Stomach (tissue), 9 donors: Measurements from ENCODE around the gene INTS14. TPM values are rescaled to one million over a fixed set of nuclear protein-coding genes. Genes with fewer than 3 reads are reported as not detected.

Experiments
- DNase-seq, 2 donors: peaks; one replicate each; pipeline versions ENCODE4 v3.0.0 to v3.0.0-alpha.2; 2013 to 2019
- H3K27ac ChIP-seq, 5 donors: fragments of 200-600 bp in 4 of 5; sonication (generic) in 4 of 5; one replicate each; pipeline ENCODE4 v1.5.1; 2013 to 2019; ENCODE audit warnings: mild to moderate bottlenecking in 1 of 5, moderate library complexity in 1 of 5
- H3K27me3 ChIP-seq, 3 donors: fragments of 200-600 bp; sonication (generic); one replicate each; pipeline ENCODE4 v1.5.1; 2017 to 2019; ENCODE audit warnings: mixed run types in 1 of 3
- H3K36me3 ChIP-seq, 4 donors: fragments of 200-600 bp; sonication (generic); 1 replicate in 3 of 4; 2 replicates in 1 of 4; pipeline ENCODE4 v1.5.1; 2016 to 2019
- H3K4me1 ChIP-seq, 4 donors: fragments of 200-600 bp; sonication (generic); one replicate each; pipeline ENCODE4 v1.5.1; 2016 to 2019
- H3K4me3 ChIP-seq, 4 donors: fragments of 200-600 bp; sonication (generic) in 3 of 4; one replicate each; pipeline ENCODE4 v1.5.1; 2016 to 2019; ENCODE audit warnings: mild to moderate bottlenecking in 1 of 4
- H3K9me3 ChIP-seq, 4 donors: fragments of 200-600 bp; sonication (generic); one replicate each; pipeline ENCODE4 v1.5.1; 2016 to 2019
- CTCF ChIP-seq, 7 experiments: fragments of 450-650 bp in 4 of 7; fragments of 200-600 bp in 3 of 7; sonication (generic) in 3 of 7; IDR thresholded peaks; one replicate each; pipeline ENCODE4 v1.5.1; 2016 to 2019; ENCODE audit warnings: antibody characterized with exemption in 7 of 7, control low read depth in 2 of 7, mild to moderate bottlenecking in 1 of 7
- EP300 ChIP-seq: sonication (generic); formaldehyde crosslinking; IDR thresholded peaks from one replicate; pipeline ENCODE4 v1.6.1; 2017; ENCODE audit warnings: antibody characterized with exemption
- POLR2A ChIP-seq, 4 donors: fragments of 450-650 bp; IDR thresholded peaks; one replicate each; pipeline ENCODE4 v1.6.1; 2016; ENCODE audit warnings: antibody characterized with exemption in 4 of 4, control low read depth in 2 of 4, mild to moderate bottlenecking in 1 of 4, moderate library complexity in 1 of 4
- POLR2AphosphoS5 ChIP-seq, 3 donors: sonication (generic); formaldehyde crosslinking; IDR thresholded peaks; one replicate each; pipeline ENCODE4 v1.6.1; 2016; ENCODE audit warnings: antibody characterized with exemption in 3 of 3
- WGBS, 5 donors: extraction: QIAGEN DNeasy Blood & Tissue Kit in 3 of 5; methylation state at CpG; one replicate each; pipeline versions ENCODE4 v1.1.5 to v1.1.7; 2013 to 2018; 5-methylcytosine and 5-hydroxymethylcytosine counted together
- intact Hi-C: fragments of 100-400 bp; cut with DNase I; formaldehyde crosslinking; loops from one replicate; pipeline ENCODE4 v1.15.1; 2023; ENCODE audit warnings: low total_unique reads
- polyA plus RNA-seq, 3 donors: library from polyadenylated mRNA; stranded (reverse); fragments of 200-250 nt; gene quantifications; one replicate each; pipeline ENCODE4 v1.2.3, GENCODE V29; 2013
- total RNA-seq, 5 donors: library from RNA; depleted of rRNA; stranded (reverse); fragments of >200 nt; gene quantifications; one replicate each; pipeline versions ENCODE4 v1.1.0 to v1.2.3, GENCODE V29; 2014 to 2016
- donor health status: healthy with polysubstance abuse.
- donor health status: Bipolar disorder and iron deficiency.
- donor health status: healthy.

INTS14 gene
- total and polyA plus RNA-seq, 8 donors, result 7.2 to 73.2 (median 17.7) TPM

- TF ChIP-seq CTCF (IDR thresholded peaks at IDR 0.05), result no peak
- no peak for TF ChIP-seq POLR2AphosphoS5 (IDR thresholded peaks at IDR 0.05)
- no peak for TF ChIP-seq POLR2A (IDR thresholded peaks at IDR 0.05)
- TF ChIP-seq EP300, result no peak
- no peaks in the 10 kb centered on the region for H3K4me1 ChIP-seq
- H3K4me3 ChIP-seq, result no peak overlapping the region
- H3K36me3 ChIP-seq, result peaks cover 0 to 51% (median 31%) of the 10 kb centered on the region in 4 donors
- H3K27me3 ChIP-seq, result no peaks in the 10 kb centered on the region
- 98 to 100% (median 100%) methylated on average over 1 of the region's 1 CpG for WGBS, 5 donors
- no peak overlapping the region for H3K27ac ChIP-seq
- H3K9me3 ChIP-seq, result no peaks in the 10 kb centered on the region
- intact Hi-C loops, result no loop called here
- no peak for DNase-seq
These were observed 40.1 kb upstream of the INTS14 start for GRCh38 chr15:65651042-65651322.

GRCh38 chr15:65650312-65651041 lies 39.5 kb upstream of the INTS14 start:
- no peak for DNase-seq
- Histone ChIP-seq H3K27ac (no peak overlapping the region), H3K4me1 (no peaks in the 10 kb centered on the region), H3K4me3 (no peak overlapping the region), H3K9me3 (no peaks in the 10 kb centered on the region), H3K36me3 (peaks cover 0 to 46% (median 26%) of the 10 kb centered on the region in 4 donors), H3K27me3 (no peaks in the 10 kb centered on the region)
- 91 to 95% (median 93%) methylated on average over 12 of the region's 12 CpGs for WGBS, 5 donors
- TF ChIP-seq POLR2A (IDR thresholded peaks at IDR 0.05) (no peak), CTCF (IDR thresholded peaks at IDR 0.05) (no peak), POLR2AphosphoS5 (IDR thresholded peaks at IDR 0.05) (no peak), EP300 (no peak)
- intact Hi-C loops, result no loop called here

GRCh38 chr15:65646486-65646885 lies 35.6 kb upstream of the INTS14 start:
- no peak for TF ChIP-seq POLR2AphosphoS5 (IDR thresholded peaks at IDR 0.05)
- TF ChIP-seq POLR2A (IDR thresholded peaks at IDR 0.05), result no peak
- no peak for TF ChIP-seq EP300
- TF ChIP-seq CTCF (IDR thresholded peaks at IDR 0.05), result no peak
- H3K27me3 ChIP-seq, result no peaks in the 10 kb centered on the region
- no peak overlapping the region for H3K27ac ChIP-seq
- H3K4me1 ChIP-seq, result peaks cover 0 to 7% (median 0%) of the 10 kb centered on the region in 4 donors
- DNase-seq, result no peak
- intact Hi-C loops, result no loop called here
- no peak overlapping the region for H3K4me3 ChIP-seq
- WGBS, 5 donors, result 84 to 95% (median 94%) methylated on average over 4 of the region's 4 CpGs
- peaks cover 0 to 8% (median 0%) of the 10 kb centered on the region in 4 donors for H3K36me3 ChIP-seq
- H3K9me3 ChIP-seq, result no peaks in the 10 kb centered on the region

- Histone ChIP-seq H3K9me3 (no peaks in the 10 kb centered on the region), H3K4me1 (peaks cover 0 to 7% (median 0%) of the 10 kb centered on the region in 4 donors), H3K27me3 (no peaks in the 10 kb centered on the region), H3K4me3 (no peak overlapping the region), H3K27ac (no peak overlapping the region), H3K36me3 (no peaks in the 10 kb centered on the region)
- WGBS, 5 donors, result 84 to 94% (median 93%) methylated on average over 4 of the region's 4 CpGs
- intact Hi-C loops, result no loop called here
- DNase-seq, result no peak
- TF ChIP-seq CTCF (IDR thresholded peaks at IDR 0.05), result no peak
- no peak for TF ChIP-seq EP300
- no peak for TF ChIP-seq POLR2AphosphoS5 (IDR thresholded peaks at IDR 0.05)
- no peak for TF ChIP-seq POLR2A (IDR thresholded peaks at IDR 0.05)
These were observed 34.5 kb upstream of the INTS14 start for GRCh38 chr15:65645392-65645791.
